ENCODE results near the gene RALGPS1. TPM values are rescaled to one million over a fixed set of nuclear protein-coding genes. Genes with fewer than 3 reads are reported as not detected.

The RALGPS1 gene
- total and polyA plus RNA-seq, 2 of the 13 experiments (the other 11 are each of a cell fraction or from before 2014, with no cell fraction given) = 3.7 to 6.5 TPM

DNA sequence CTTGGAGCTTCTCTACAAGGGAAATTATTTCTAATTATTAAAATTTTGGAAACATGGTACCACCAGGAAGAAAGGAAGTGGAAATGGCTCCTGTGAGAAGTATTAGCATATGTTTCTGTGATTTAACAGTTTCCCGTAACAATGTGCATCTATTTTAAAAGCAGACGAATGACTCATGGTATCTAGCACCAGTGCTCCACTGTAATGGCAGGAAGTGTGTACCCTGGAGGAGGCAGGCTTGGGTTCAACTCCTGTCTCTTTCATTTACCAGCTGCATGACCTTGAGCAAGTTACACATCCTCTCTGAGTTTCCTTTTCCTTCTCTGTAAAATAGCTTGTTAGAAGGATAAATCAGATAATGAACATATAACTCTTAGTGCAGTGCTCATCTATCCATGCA lies 248.8 kb downstream of the RALGPS1 start (continued):
- peak; percentile 34; the same call in 1 of the 2 replicates for TF ChIP-seq RCOR2 (CRISPR knock-in tag; IDR thresholded peaks at IDR 0.05)
- TF ChIP-seq, protein P1, sequence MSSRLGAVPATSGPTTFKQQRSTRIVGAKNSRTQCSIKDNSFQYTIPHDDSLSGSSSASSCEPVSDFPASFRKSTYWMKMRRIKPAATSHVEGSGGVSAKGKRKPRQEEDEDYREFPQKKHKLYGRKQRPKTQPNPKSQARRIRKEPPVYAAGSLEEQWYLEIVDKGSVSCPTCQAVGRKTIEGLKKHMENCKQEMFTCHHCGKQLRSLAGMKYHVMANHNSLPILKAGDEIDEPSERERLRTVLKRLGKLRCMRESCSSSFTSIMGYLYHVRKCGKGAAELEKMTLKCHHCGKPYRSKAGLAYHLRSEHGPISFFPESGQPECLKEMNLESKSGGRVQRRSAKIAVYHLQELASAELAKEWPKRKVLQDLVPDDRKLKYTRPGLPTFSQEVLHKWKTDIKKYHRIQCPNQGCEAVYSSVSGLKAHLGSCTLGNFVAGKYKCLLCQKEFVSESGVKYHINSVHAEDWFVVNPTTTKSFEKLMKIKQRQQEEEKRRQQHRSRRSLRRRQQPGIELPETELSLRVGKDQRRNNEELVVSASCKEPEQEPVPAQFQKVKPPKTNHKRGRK (CRISPR knock-in tag; IDR thresholded peaks at IDR 0.05) = no peak
- no peak for TF ChIP-seq XBP1 (CRISPR knock-in tag; IDR thresholded peaks at IDR 0.05)
- no peak for TF ChIP-seq ZNF225 (CRISPR knock-in tag; IDR thresholded peaks at IDR 0.05)
- TF ChIP-seq ZNF546 (CRISPR knock-in tag; conservative IDR thresholded peaks at IDR 0.05) = no peak
- TF ChIP-seq, protein P2, sequence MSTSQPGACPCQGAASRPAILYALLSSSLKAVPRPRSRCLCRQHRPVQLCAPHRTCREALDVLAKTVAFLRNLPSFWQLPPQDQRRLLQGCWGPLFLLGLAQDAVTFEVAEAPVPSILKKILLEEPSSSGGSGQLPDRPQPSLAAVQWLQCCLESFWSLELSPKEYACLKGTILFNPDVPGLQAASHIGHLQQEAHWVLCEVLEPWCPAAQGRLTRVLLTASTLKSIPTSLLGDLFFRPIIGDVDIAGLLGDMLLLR (CRISPR knock-in tag; IDR thresholded peaks at IDR 0.05) = no peak
- TF ChIP-seq ZNF780A (CRISPR knock-in tag; IDR thresholded peaks at IDR 0.05) = no peak
- no peak for TF ChIP-seq FOXM1 (CRISPR knock-in tag; IDR thresholded peaks at IDR 0.05)
- TF ChIP-seq NFYC (CRISPR knock-in tag; IDR thresholded peaks at IDR 0.05) = no peak
- no peak for TF ChIP-seq GABPA (IDR thresholded peaks at IDR 0.05; ENCODE audit: low read depth, low read length)
- TF ChIP-seq GABPA (CRISPR knock-in tag; IDR thresholded peaks at IDR 0.05; ENCODE audit: low read depth) = peak; percentile 43; the same call in 1 of the 2 replicates
- TF ChIP-seq, protein P3, sequence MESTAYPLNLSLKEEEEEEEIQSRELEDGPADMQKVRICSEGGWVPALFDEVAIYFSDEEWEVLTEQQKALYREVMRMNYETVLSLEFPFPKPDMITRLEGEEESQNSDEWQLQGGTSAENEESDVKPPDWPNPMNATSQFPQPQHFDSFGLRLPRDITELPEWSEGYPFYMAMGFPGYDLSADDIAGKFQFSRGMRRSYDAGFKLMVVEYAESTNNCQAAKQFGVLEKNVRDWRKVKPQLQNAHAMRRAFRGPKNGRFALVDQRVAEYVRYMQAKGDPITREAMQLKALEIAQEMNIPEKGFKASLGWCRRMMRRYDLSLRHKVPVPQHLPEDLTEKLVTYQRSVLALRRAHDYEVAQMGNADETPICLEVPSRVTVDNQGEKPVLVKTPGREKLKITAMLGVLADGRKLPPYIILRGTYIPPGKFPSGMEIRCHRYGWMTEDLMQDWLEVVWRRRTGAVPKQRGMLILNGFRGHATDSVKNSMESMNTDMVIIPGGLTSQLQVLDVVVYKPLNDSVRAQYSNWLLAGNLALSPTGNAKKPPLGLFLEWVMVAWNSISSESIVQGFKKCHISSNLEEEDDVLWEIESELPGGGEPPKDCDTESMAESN (CRISPR knock-in tag; conservative IDR thresholded peaks at IDR 0.05) = no peak
- no peak for TF ChIP-seq ZNF317 (CRISPR knock-in tag; IDR thresholded peaks at IDR 0.05)
- TF ChIP-seq KLF15 (CRISPR knock-in tag; IDR thresholded peaks at IDR 0.05; ENCODE audit: borderline replicate concordance) = no peak
- TF ChIP-seq KDM6A (CRISPR knock-in tag; IDR thresholded peaks at IDR 0.05; ENCODE audit: low read depth) = no peak
- TF ChIP-seq, protein P4, sequence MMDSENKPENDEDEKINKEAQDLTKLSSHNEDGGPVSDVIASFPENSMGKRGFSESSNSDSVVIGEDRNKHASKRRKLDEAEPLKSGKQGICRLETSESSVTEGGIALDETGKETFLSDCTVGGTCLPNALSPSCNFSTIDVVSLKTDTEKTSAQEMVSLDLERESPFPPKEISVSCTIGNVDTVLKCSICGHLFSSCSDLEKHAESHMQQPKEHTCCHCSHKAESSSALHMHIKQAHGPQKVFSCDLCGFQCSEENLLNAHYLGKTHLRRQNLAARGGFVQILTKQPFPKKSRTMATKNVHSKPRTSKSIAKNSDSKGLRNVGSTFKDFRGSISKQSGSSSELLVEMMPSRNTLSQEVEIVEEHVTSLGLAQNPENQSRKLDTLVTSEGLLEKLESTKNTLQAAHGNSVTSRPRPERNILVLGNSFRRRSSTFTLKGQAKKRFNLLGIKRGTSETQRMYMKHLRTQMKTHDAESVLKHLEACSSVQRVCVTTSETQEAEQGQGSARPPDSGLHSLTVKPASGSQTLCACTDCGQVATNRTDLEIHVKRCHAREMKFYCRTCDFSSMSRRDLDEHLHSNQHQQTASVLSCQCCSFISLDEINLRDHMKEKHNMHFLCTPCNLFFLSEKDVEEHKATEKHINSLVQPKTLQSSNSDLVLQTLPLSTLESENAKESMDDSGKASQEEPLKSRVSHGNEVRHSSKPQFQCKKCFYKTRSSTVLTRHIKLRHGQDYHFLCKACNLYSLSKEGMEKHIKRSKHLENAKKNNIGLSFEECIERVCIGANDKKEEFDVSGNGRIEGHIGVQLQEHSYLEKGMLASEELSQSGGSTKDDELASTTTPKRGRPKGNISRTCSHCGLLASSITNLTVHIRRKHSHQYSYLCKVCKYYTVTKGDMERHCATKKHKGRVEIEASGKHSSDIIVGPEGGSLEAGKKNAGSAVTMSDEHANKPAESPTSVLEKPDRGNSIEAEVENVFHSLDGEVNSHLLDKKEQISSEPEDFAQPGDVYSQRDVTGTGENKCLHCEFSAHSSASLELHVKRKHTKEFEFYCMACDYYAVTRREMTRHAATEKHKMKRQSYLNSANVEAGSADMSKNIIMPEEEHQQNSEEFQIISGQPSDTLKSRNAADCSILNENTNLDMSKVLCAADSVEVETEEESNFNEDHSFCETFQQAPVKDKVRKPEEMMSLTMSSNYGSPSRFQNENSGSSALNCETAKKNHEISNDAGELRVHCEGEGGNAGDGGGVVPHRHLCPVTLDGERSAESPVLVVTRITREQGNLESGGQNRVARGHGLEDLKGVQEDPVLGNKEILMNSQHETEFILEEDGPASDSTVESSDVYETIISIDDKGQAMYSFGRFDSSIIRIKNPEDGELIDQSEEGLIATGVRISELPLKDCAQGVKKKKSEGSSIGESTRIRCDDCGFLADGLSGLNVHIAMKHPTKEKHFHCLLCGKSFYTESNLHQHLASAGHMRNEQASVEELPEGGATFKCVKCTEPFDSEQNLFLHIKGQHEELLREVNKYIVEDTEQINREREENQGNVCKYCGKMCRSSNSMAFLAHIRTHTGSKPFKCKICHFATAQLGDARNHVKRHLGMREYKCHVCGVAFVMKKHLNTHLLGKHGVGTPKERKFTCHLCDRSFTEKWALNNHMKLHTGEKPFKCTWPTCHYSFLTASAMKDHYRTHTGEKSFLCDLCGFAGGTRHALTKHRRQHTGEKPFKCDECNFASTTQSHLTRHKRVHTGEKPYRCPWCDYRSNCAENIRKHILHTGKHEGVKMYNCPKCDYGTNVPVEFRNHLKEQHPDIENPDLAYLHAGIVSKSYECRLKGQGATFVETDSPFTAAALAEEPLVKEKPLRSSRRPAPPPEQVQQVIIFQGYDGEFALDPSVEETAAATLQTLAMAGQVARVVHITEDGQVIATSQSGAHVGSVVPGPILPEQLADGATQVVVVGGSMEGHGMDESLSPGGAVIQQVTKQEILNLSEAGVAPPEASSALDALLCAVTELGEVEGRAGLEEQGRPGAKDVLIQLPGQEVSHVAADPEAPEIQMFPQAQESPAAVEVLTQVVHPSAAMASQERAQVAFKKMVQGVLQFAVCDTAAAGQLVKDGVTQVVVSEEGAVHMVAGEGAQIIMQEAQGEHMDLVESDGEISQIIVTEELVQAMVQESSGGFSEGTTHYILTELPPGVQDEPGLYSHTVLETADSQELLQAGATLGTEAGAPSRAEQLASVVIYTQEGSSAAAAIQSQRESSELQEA (CRISPR knock-in tag; IDR thresholded peaks at IDR 0.05; ENCODE audit: not compliant biosample characterization) = no peak
- TF ChIP-seq HIVEP1 (CRISPR knock-in tag; IDR thresholded peaks at IDR 0.05) = no peak
- no peak for TF ChIP-seq SMYD3 (CRISPR knock-in tag; IDR thresholded peaks at IDR 0.05)
- TF ChIP-seq, protein P5, sequence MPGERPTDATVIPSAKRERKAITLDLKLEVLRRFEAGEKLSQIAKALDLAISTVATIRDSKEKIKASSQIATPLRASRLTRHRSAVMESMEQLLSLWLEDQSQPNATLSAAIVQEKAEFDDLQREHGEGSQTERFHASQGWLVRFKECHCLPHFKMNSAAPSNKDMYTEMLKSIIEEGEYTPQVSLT (CRISPR knock-in tag; IDR thresholded peaks at IDR 0.05; ENCODE audit: borderline replicate concordance, low read depth) = no peak
- no peak for TF ChIP-seq PAF1 (CRISPR knock-in tag; IDR thresholded peaks at IDR 0.05)

Data from HepG2 (cell line).